Subcutaneous adipose tissue (tissue), 4 donors: ENCODE results near the gene MS4A4A. TPM values are rescaled to one million over a fixed set of nuclear protein-coding genes. Genes with fewer than 3 reads are reported as not detected.

Experiments
- CTCF ChIP-seq: fragments of 450-650 bp; IDR thresholded peaks from one replicate; pipeline ENCODE4 v1.5.1; 2016; ENCODE audit warnings: low read depth, mild to moderate bottlenecking, control low read depth, antibody characterized with exemption, moderate library complexity
- total RNA-seq, 4 donors: library from RNA; depleted of rRNA; stranded (reverse); fragments of >200 nt; gene quantifications; one replicate each; pipeline ENCODE4 v1.1.0, GENCODE V29; 2016

Gene MS4A4A
- total RNA-seq, 4 donors from 2014 or later, result 46.7 to 372 (median 159) TPM

DNA sequence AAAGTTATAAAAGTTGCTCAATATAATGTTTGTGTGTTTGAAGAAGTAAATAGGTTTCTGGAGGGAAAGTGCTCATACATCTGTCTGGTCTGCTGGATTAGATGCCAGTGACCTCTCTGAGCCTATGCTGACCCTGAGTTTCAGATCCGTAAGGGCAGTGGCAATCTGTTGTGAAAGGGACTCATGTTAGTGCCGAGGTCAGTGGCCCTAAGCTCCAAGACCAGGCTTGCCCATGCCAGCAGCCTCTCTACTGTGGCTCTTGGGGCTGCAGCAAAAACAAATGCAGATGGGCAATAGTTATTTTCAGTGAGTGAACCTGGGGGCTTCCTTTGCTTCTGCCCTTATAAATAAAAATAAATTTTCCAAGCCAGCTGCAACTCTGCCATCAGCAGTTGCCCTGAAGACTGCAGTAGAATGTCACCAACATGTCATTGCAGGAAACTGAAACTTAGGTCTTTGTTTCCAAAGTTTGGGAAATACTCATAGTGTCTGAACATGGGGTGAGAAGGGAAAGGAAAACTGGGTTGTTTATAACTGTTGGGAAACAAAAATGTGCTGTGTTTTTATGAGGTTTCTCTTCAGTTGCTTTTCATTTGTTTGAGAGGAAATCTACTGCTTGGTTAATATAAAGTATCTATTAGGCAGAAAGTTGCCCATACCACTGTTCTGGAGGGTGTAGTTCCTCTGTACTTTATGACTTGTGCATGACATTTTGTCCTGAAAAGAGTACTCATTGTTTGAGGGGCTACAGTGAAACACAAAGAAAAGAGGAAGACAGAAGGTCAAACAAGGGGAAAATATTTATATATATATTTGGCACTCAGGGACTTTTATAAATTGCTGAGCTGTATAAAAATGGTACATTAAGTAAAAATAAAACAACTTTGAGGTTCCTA is 28.0 kb upstream of the MS4A4A start:
- TF ChIP-seq CTCF, result no peak

DNA sequence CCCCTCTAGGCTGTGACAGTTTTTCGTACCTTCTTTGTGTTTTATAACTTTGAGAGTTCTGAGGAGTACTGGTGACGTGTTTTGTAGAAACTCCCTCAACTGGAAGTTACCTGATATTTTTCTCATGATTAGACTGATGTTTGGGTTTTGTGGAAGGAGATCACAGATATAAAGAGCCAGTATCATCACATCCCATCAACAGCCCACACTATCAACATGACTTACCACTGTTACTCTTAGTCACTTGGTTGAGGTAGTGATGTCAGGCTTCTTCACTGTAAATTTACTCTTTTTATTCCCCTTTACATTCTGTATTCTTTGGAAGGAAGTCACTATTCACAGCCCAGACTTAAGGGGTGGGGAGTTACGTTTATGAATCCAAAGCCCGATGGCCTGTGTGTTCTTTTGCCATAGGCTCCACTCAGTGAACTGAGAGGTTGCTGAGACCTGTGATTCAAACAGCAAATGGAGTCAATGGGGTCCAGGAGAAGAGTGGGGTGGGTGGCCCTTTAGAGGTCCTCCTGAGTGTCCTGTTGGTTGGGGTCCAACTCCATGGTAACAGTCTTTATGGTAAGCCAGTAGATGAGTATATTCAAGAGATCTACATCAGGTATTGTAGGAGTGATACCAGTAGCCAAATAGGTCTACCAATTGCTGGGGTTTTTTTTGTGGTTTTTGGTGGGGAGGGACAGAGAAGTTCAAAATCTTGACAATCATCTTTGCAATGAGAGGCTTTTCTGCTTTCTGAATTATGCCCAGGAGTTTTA is 22.3 kb upstream of the MS4A4A start:
- TF ChIP-seq CTCF, result no peak

DNA sequence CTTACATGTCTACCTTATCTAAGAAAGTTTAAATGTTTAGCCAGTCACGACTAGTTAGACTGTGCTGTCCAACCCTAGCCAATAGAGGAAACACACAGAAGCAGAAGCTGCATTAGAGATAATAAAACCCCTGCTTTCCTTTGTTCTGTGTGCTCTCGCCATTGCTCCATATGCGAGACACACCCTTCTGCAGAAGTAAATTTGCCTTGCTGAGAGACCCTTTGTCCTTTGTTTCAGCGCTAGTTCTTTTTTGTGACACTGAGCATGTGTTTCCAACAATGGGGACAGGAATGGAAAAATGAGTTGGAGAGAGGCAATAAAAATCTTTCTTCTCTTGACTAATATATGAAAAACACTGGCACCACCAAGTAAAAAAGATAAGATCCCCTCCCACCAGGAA is 19.5 kb upstream of the MS4A4A start:
- TF ChIP-seq CTCF, result no peak

GRCh38 chr11:60263402-60263801 is 17.1 kb upstream of the MS4A4A start:
- no peak for TF ChIP-seq CTCF

GRCh38 chr11:60264644-60265043 is 15.8 kb upstream of the MS4A4A start:
- no peak for TF ChIP-seq CTCF

- no peak for TF ChIP-seq CTCF
Observed at GRCh38 chr11:60265373-60266214, 14.9 kb upstream of the MS4A4A start.
